Kidney epithelial cell (primary cell): Measurements from ENCODE around the gene TIMM23. TPM values are rescaled to one million over a fixed set of nuclear protein-coding genes. Genes with fewer than 3 reads are reported as not detected.

ENCODE experiments used
- DNase-seq: peaks from one replicate; pipeline ENCODE4 v3.0.0-alpha.2; 2010; ENCODE audit warnings: low read depth
- H3K27me3 ChIP-seq: 2 replicates; pipeline ENCODE4 v1.6.0; 2011; ENCODE audit warnings: low read length; ENCODE audit not compliant: control insufficient read depth, insufficient read depth
- H3K36me3 ChIP-seq: 2 replicates; pipeline ENCODE4 v1.5.1; 2011; ENCODE audit warnings: low read length; ENCODE audit not compliant: control insufficient read depth, insufficient read depth
- H3K4me3 ChIP-seq: 2 replicates; pipeline ENCODE4 v1.5.1; 2011; ENCODE audit warnings: low read depth, mild to moderate bottlenecking, control low read depth, low read length
- CTCF ChIP-seq: IDR thresholded peaks from 2 replicates; pipeline ENCODE4 v1.5.1; 2011; ENCODE audit warnings: mild to moderate bottlenecking, moderate library complexity, low read length, control low read depth, inconsistent platforms; ENCODE audit not compliant: insufficient read depth, poor library complexity, severe bottlenecking
- total RNA-seq: library from RNA; depleted of rRNA; stranded (reverse); fragments of >200 nt; gene quantifications from 2 replicates; pipeline ENCODE4 v1.2.3, GENCODE V29; 2015

TIMM23 gene
- total RNA-seq, 1 donor from 2014 or later: 96.9 TPM

GRCh38 chr10:46022978-46023702 lies 50.9 kb downstream of the TIMM23 start:
- H3K4me3 ChIP-seq: peak overlapping the region; percentile 64
- H3K27me3 ChIP-seq: no peaks in the 10 kb centered on the region
- peak; percentile 85 for DNase-seq
- TF ChIP-seq CTCF: peak; percentile 31
- no peaks in the 10 kb centered on the region for H3K36me3 ChIP-seq

- H3K4me3 ChIP-seq: no peak overlapping the region
- no peak for TF ChIP-seq CTCF
- no peaks in the 10 kb centered on the region for H3K27me3 ChIP-seq
- no peaks in the 10 kb centered on the region for H3K36me3 ChIP-seq
- no peak for DNase-seq
Measured at GRCh38 chr10:46024948-46025347, 52.7 kb downstream of the TIMM23 start.

- H3K27me3 ChIP-seq: no peaks in the 10 kb centered on the region
- no peak for TF ChIP-seq CTCF
- no peaks in the 10 kb centered on the region for H3K36me3 ChIP-seq
- no peak for DNase-seq
- no peak overlapping the region for H3K4me3 ChIP-seq
Measured at GRCh38 chr10:46025406-46025805, 53.1 kb downstream of the TIMM23 start.

GRCh38 chr10:46026106-46026505 lies 53.8 kb downstream of the TIMM23 start:
- Histone ChIP-seq H3K36me3 (no peaks in the 10 kb centered on the region), H3K27me3 (no peaks in the 10 kb centered on the region), H3K4me3 (no peak overlapping the region)
- no peak for TF ChIP-seq CTCF
- no peak for DNase-seq

- Histone ChIP-seq H3K4me3 (peak overlapping the region; percentile 69), H3K36me3 (no peaks in the 10 kb centered on the region), H3K27me3 (no peaks in the 10 kb centered on the region)
- peak; percentile 21 for DNase-seq
- peak; percentile 73 for TF ChIP-seq CTCF
Measured at GRCh38 chr10:46028584-46029460, 56.5 kb downstream of the TIMM23 start.
